SU-DHL-6 (cell line): ENCODE data around the gene NIT2.

Experiments
- CTCF ChIP-seq: fragments of 200-600 bp; sonication (generic); IDR thresholded peaks from one replicate; pipeline ENCODE4 v1.5.1; 2017; ENCODE audit warnings: antibody characterized with exemption, mild to moderate bottlenecking, low read length, moderate library complexity; ENCODE audit not compliant: insufficient read depth, poor library complexity, severe bottlenecking
- EZH2phosphoT487 ChIP-seq: fragments of 200-600 bp; sonication (generic), shearing (Covaris generic); conservative IDR thresholded peaks from 2 replicates; pipeline ENCODE4 v1.6.1; 2018; ENCODE audit warnings: mild to moderate bottlenecking, antibody characterized with exemption, low read length, moderate library complexity, mixed read lengths

GRCh38 chr3:100400419-100400779, 65.8 kb downstream of the NIT2 start:
- TF ChIP-seq CTCF (no peak), EZH2phosphoT487 (no peak)
